ENCODE results near the gene PPM1E.
"Not testable (repeated sequence)": the region's sequence is repeated elsewhere in the genome, so short reads cannot be mapped to it uniquely, and the experiment has no call there.

The PPM1E gene

GRCh38 chr17:58850106-58850505, 94.5 kb downstream of the PPM1E start:
- not testable (repeated sequence) for DNase-seq

GRCh38 chr17:58865301-58865700, 109.6 kb downstream of the PPM1E start:
- DNase-seq, result no peak

GRCh38 chr17:58870747-58871146, 115.1 kb downstream of the PPM1E start:
- no peak for DNase-seq

- DNase-seq, result no peak
Measured at GRCh38 chr17:58873926-58874325, 118.3 kb downstream of the PPM1E start.

- no peak for DNase-seq
Measured at GRCh38 chr17:58875261-58875660, 119.6 kb downstream of the PPM1E start.

GRCh38 chr17:58884161-58884560, 128.5 kb downstream of the PPM1E start:
- no peak for DNase-seq

GRCh38 chr17:58886514-58886913, 130.9 kb downstream of the PPM1E start:
- DNase-seq, result no peak

- no peak for DNase-seq
Measured at GRCh38 chr17:58889928-58890327, 134.3 kb downstream of the PPM1E start.

- no peak for DNase-seq
Measured at GRCh38 chr17:58899191-58899590, 143.5 kb downstream of the PPM1E start.

GRCh38 chr17:58902322-58902721, 146.7 kb downstream of the PPM1E start:
- DNase-seq, result no peak

- DNase-seq, result no peak
Measured at GRCh38 chr17:58911741-58912343, 156.2 kb downstream of the PPM1E start.

GRCh38 chr17:58913552-58913951, 157.9 kb downstream of the PPM1E start:
- no peak for DNase-seq

GRCh38 chr17:58913971-58914769, 158.5 kb downstream of the PPM1E start:
- no peak for DNase-seq

GRCh38 chr17:58917228-58917627, 161.6 kb downstream of the PPM1E start:
- DNase-seq, result no peak

- DNase-seq, result no peak
Measured at GRCh38 chr17:58918072-58918471, 162.4 kb downstream of the PPM1E start.

- DNase-seq, result no peak
Measured at GRCh38 chr17:58918884-58919283, 163.2 kb downstream of the PPM1E start.

GRCh38 chr17:58920773-58921172, 165.1 kb downstream of the PPM1E start:
- no peak for DNase-seq

GRCh38 chr17:58932956-58933355, 177.3 kb downstream of the PPM1E start:
- no peak for DNase-seq

- no peak for DNase-seq
Measured at GRCh38 chr17:58936295-58936694, 180.6 kb downstream of the PPM1E start.

- DNase-seq, result no peak
Measured at GRCh38 chr17:58944166-58944565, 188.5 kb downstream of the PPM1E start.

- no peak for DNase-seq
Measured at GRCh38 chr17:58947411-58947810, 191.8 kb downstream of the PPM1E start.

GRCh38 chr17:58947824-58948223, 192.2 kb downstream of the PPM1E start:
- no peak for DNase-seq

- DNase-seq, result not testable (repeated sequence)
Measured at GRCh38 chr17:58954358-58954757, 198.7 kb downstream of the PPM1E start.

GRCh38 chr17:58956997-58957724, 201.5 kb downstream of the PPM1E start:
- no peak for DNase-seq
